Stimulated activated naive CD4-positive, alpha-beta T cell (primary cell): ENCODE measurements around the gene KDM1B.
A peak's percentile ranks its signal among the peaks of the same experiment; 100 is the strongest.
"Not testable (repeated sequence)": the region's sequence is repeated elsewhere in the genome, so short reads cannot be mapped to it uniquely, and the experiment has no call there.

Source experiments
- DNase-seq, 6 experiments: peaks; one replicate each; lab custom pipeline; 2025; lab: John Stamatoyannopoulos, UW

Gene KDM1B

GRCh38 chr6:18155150-18155863, at the start of gene KDM1B:
Gene KDM1B, plus strand, starts transcription at chr6:18155422. Its CDS starts 4,474 bp downstream, at chr6:18159896.
- DNase-seq: peak; percentile 97 to 99 (median 98)

- DNase-seq: no peak
Observed at GRCh38 chr6:18107061-18107460, 48.2 kb upstream of the KDM1B start.

- DNase-seq: no peak
Observed at GRCh38 chr6:18110162-18110561, 45.1 kb upstream of the KDM1B start.

GRCh38 chr6:18115356-18115755, 39.9 kb upstream of the KDM1B start:
- no peak for DNase-seq

GRCh38 chr6:18117136-18117535, 38.1 kb upstream of the KDM1B start:
- DNase-seq: no peak

- no peak for DNase-seq
Observed at GRCh38 chr6:18118330-18118729, 36.9 kb upstream of the KDM1B start.

GRCh38 chr6:18119236-18119635, 36.0 kb upstream of the KDM1B start:
- DNase-seq: no peak

- no peak for DNase-seq
Observed at GRCh38 chr6:18121580-18122127, 33.6 kb upstream of the KDM1B start.

- peak; percentile 26 to 59 (median 49) for DNase-seq
Observed at GRCh38 chr6:18122128-18123093, 32.8 kb upstream of the KDM1B start, which contains the start of gene NHLRC1. Gene NHLRC1, minus strand, starts transcription at chr6:18122677. Its CDS starts 71 bp downstream, at chr6:18122606.

- DNase-seq: no peak
Observed at GRCh38 chr6:18126121-18126520, 29.1 kb upstream of the KDM1B start.

GRCh38 chr6:18132346-18132745, 22.9 kb upstream of the KDM1B start:
- DNase-seq: no peak

GRCh38 chr6:18135171-18135570, 20.1 kb upstream of the KDM1B start:
- DNase-seq: no peak

GRCh38 chr6:18136260-18136659, 19.0 kb upstream of the KDM1B start:
- no peak for DNase-seq

- no peak for DNase-seq
Observed at GRCh38 chr6:18138906-18139305, 16.3 kb upstream of the KDM1B start.

GRCh38 chr6:18139935-18140621, 15.1 kb upstream of the KDM1B start:
- no peak for DNase-seq

- no peak for DNase-seq
Observed at GRCh38 chr6:18141805-18142590, 13.2 kb upstream of the KDM1B start.

- no peak for DNase-seq
Observed at GRCh38 chr6:18142591-18142861, 12.7 kb upstream of the KDM1B start.

- DNase-seq: no peak
Observed at GRCh38 chr6:18147160-18147559, 8.1 kb upstream of the KDM1B start.

- DNase-seq: no peak
Observed at GRCh38 chr6:18147616-18148015, 7.6 kb upstream of the KDM1B start.

GRCh38 chr6:18148304-18149025, 6.8 kb upstream of the KDM1B start:
- DNase-seq: no peak

GRCh38 chr6:18151391-18151790, 3.8 kb upstream of the KDM1B start:
- DNase-seq: not testable (repeated sequence)
